Left lung (tissue), 10 donors: Measurements from ENCODE around the gene PVALB. TPM values are rescaled to one million over a fixed set of nuclear protein-coding genes. Genes with fewer than 3 reads are reported as not detected.

Experiments used
- ATAC-seq: fragments of 200-7000 bp; cut with Tn5 transposase; one replicate; pipeline ENCODE4 v1.9.1; 2020; ENCODE audit warnings: moderate library complexity
- DNase-seq, 4 donors: peaks; one replicate each; pipeline ENCODE4 v3.0.0-alpha.2; 2013 to 2020
- H3K27ac ChIP-seq, 2 donors: fragments of 200-600 bp; sonication (generic) in 1 of 2; one replicate each; pipeline versions ENCODE4 v1.5.0 to v1.8.0; 2020 to 2021
- H3K27me3 ChIP-seq, 2 donors: fragments of 200-600 bp; sonication (generic) in 1 of 2; one replicate each; pipeline versions ENCODE4 v1.5.0 to v1.8.0; 2020 to 2021
- H3K36me3 ChIP-seq, 2 donors: fragments of 200-600 bp; sonication (generic) in 1 of 2; one replicate each; pipeline versions ENCODE4 v1.5.0 to v1.8.0; 2020 to 2021
- H3K4me1 ChIP-seq, 2 donors: fragments of 200-600 bp; one replicate each; pipeline ENCODE4 v1.8.0; 2021
- H3K4me3 ChIP-seq, 2 donors: fragments of 200-600 bp; sonication (generic) in 1 of 2; one replicate each; pipeline versions ENCODE4 v1.5.0 to v1.8.0; 2020 to 2021; ENCODE audit warnings: mild to moderate bottlenecking in 1 of 2
- H3K9me3 ChIP-seq, 2 donors: fragments of 200-600 bp; sonication (generic) in 1 of 2; one replicate each; pipeline versions ENCODE4 v1.5.0 to v1.8.0; 2020 to 2021
- intact Hi-C, 2 donors: fragments of 100-400 bp; cut with DNase I; formaldehyde crosslinking; loops; one replicate each; pipeline versions ENCODE4 v1.11.2 to v1.14.2; 2022
- polyA plus RNA-seq, 6 donors: library from polyadenylated mRNA; unstranded; fragments of 120-200 nt; gene quantifications; one replicate each; pipeline ENCODE4 v1.2.1, GENCODE V29; 2013; ENCODE audit not compliant: insufficient read length in 6 of 6
- total RNA-seq, 2 donors: library from RNA; stranded (reverse); fragmentation: NEBNext Ultra II Directional; extraction: Animal tissue kit (Norgen Biotek cat#: 25700); gene quantifications; one replicate each; pipeline ENCODE4 v1.2.1, GENCODE V29; 2021
- TF ChIP-seq, protein P1 (sequence below), 2 donors: fragments of 200-600 bp; sonication (generic) in 1 of 2; IDR thresholded peaks; one replicate each; pipeline versions ENCODE4 v1.5.0 to v1.8.0; 2021; ENCODE audit warnings: antibody characterized with exemption in 2 of 2
- donor health status: DM: no; HTN: yes; CAD: no.
- donor health status: DM: no; HTN: no; CAD: no.

PVALB gene
- total and polyA plus RNA-seq, 8 donors, result 0.30 to 0.76 (median 0.55) TPM; not detected in 4

DNA sequence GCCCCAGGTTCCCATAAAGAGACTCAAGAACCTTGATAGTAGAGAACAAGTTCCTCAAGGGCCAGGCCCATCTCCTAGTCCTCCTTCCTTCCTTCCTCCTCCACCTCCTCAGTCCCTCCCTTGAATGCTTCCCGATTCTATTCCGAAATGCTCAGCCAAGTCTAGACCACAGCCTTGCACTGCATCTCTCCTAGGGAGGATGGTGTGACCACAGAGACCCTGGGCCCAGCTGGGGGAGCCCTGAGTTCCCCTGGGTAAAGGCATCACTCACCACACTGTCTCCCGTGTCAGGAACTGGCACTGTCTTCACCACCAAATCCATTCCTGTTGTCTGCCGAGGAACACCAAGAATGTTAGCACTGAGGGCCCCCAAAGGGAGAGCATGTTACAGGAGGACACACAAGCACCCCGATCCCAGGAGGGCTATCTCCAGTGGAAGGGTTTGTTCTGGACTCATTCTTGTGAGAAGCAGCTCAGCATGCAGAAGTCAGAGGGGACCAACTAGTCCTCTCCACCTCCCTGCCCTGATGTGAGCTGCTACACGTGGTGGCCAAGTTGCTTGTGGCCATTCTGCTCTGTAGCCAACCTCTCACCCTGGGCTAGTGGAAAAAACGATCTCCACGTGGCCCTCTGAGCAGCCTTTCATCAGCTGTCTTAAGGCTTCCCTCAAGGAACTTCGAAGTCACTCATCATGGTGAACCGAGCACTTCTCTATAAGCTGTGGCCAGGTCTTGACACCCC lies 49.6 kb downstream of the PVALB start:
- TF ChIP-seq, protein P1, sequence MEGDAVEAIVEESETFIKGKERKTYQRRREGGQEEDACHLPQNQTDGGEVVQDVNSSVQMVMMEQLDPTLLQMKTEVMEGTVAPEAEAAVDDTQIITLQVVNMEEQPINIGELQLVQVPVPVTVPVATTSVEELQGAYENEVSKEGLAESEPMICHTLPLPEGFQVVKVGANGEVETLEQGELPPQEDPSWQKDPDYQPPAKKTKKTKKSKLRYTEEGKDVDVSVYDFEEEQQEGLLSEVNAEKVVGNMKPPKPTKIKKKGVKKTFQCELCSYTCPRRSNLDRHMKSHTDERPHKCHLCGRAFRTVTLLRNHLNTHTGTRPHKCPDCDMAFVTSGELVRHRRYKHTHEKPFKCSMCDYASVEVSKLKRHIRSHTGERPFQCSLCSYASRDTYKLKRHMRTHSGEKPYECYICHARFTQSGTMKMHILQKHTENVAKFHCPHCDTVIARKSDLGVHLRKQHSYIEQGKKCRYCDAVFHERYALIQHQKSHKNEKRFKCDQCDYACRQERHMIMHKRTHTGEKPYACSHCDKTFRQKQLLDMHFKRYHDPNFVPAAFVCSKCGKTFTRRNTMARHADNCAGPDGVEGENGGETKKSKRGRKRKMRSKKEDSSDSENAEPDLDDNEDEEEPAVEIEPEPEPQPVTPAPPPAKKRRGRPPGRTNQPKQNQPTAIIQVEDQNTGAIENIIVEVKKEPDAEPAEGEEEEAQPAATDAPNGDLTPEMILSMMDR (IDR thresholded peaks at IDR 0.05), result no peak

DNA sequence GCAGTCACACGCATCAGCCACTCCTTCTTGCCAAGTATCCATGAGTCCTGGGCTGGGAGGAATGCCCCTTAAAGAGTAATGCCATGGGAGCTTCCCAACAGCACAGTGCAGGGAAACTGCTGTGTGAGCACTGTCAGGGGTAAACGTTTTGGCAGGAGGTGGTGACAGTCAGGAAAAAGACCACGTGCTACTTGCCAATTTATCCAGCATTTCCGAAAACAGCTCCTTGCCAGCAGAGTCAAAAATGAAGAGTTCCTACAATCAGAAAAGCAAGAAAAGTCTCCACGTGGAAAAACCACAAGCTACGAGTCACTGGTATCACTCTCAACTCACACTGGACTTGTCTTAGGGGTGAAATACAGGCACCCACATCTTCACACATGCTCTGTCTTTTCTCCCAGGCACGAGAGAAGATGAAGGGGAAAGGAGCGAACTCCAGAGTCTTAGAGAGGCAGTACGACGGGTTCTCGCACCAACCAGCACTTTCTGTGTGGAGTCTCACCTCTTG lies 50.8 kb downstream of the PVALB start:
- no peak overlapping the region for H3K4me3 ChIP-seq
- no peaks in the 10 kb centered on the region for H3K4me1 ChIP-seq
- no peaks in the 10 kb centered on the region for H3K27me3 ChIP-seq
- TF ChIP-seq, protein P1 (IDR thresholded peaks at IDR 0.05), result no peak
- no peaks in the 10 kb centered on the region for H3K9me3 ChIP-seq
- no peak overlapping the region for H3K27ac ChIP-seq
- peaks cover 0 to 26% of the 10 kb centered on the region in 2 donors for H3K36me3 ChIP-seq
- no peak for DNase-seq
- ATAC-seq, result no peak
- intact Hi-C loops, result no loop called here

More for the DNA sequence above, 49.6 kb downstream of the PVALB start:
- Histone ChIP-seq H3K27me3 (no peaks in the 10 kb centered on the region), H3K27ac (no peak overlapping the region), H3K4me1 (no peaks in the 10 kb centered on the region), H3K4me3 (no peak overlapping the region), H3K9me3 (no peaks in the 10 kb centered on the region), H3K36me3 (peaks cover 0 to 22% of the 10 kb centered on the region in 2 donors)
- ATAC-seq (no peak), DNase-seq (no peak)
- intact Hi-C loops, result no loop called here

DNA sequence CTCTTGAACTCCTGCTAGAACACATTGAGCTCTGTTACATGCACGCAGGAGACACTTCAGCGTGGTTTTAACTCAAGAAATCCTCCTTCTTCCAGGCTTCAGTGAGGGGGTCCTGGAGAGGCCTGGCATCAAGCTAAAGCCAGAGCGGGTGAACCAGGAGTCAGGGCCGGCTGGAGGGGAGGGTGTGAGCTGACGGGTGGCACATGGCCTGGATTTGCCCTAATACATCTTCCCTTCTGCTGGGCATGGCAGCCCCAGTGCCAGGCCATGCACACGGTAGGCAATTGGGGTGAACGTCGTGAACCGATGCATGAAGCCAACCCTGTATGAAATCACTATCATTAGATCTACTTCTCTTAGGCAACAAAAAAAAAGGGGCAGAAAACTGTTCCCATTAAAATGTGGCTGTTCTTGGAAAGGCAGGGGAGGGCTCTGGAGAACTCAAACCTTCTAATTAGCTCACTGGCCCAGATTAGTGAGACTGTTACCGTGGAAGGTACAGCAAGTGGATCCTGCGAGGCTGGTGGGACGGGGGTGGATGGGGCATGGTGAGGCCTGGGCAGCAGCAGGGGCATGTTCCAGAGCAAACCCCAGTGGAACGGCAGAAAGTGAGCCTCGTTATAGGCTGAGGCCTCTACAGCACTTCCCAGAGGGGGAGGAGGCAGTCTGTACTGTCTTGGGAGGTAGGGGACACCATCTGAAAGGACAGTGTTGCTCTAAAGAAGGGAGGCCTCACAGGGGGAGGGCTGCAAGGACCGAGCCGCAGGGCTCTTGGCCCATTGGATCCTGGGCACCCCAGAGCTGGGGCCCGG lies 51.5 kb downstream of the PVALB start:
- Histone ChIP-seq H3K9me3 (no peaks in the 10 kb centered on the region), H3K4me1 (no peaks in the 10 kb centered on the region), H3K4me3 (no peak overlapping the region), H3K27me3 (no peaks in the 10 kb centered on the region), H3K27ac (no peak overlapping the region), H3K36me3 (peaks cover 0 to 26% of the 10 kb centered on the region in 2 donors)
- intact Hi-C loops, result no loop called here
- ATAC-seq (no peak), DNase-seq (no peak)
- TF ChIP-seq, protein P1 (IDR thresholded peaks at IDR 0.05), result no peak

DNA sequence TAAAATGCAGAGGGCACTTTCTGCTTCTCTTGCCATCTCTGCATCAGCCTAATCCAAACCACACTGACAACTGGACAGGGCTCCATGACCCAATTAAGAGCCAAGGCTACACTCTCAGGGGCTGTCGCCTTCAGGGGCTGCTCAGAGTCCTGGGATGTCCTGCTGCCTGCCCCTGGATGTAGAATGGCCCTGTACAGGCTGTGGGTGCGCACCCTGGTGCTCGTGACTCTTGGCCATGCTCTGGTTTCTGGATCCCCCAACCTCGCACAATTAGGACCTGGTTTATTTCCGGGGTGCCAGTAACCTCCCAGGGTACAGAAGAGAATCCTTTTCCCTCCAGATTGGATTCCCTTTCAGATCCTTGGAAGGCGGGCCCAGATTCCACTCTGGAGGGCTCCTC lies 52.2 kb downstream of the PVALB start:
- intact Hi-C loops, result no loop called here
- TF ChIP-seq, protein P1 (IDR thresholded peaks at IDR 0.05), result no peak

GRCh38 chr22:36764060-36764459 lies 52.8 kb downstream of the PVALB start:
- H3K27me3 ChIP-seq, result no peaks in the 10 kb centered on the region
- TF ChIP-seq, protein P1 (IDR thresholded peaks at IDR 0.05), result no peak
- no peaks in the 10 kb centered on the region for H3K9me3 ChIP-seq
- intact Hi-C loops, result no loop called here
- ATAC-seq (no peak), DNase-seq (peak in 1 of 4 donors; percentile 8)
- no peak overlapping the region for H3K27ac ChIP-seq
- H3K4me3 ChIP-seq, result no peak overlapping the region
- H3K4me1 ChIP-seq, result no peaks in the 10 kb centered on the region
- peaks cover 0 to 26% of the 10 kb centered on the region in 2 donors for H3K36me3 ChIP-seq

More for the DNA sequence above, 52.2 kb downstream of the PVALB start:
- Histone ChIP-seq H3K27ac (no peak overlapping the region), H3K4me3 (no peak overlapping the region), H3K4me1 (no peaks in the 10 kb centered on the region), H3K27me3 (no peaks in the 10 kb centered on the region), H3K36me3 (peaks cover 0 to 26% of the 10 kb centered on the region in 2 donors), H3K9me3 (no peaks in the 10 kb centered on the region)
- peak in 1 of 4 donors; percentile 13 for DNase-seq
- ATAC-seq, result no peak
